IPS-15b (cell line): Measurements from ENCODE around the gene PYY.
"Not testable (repeated sequence)": the region's sequence is repeated elsewhere in the genome, so short reads cannot be mapped to it uniquely, and the experiment has no call there.

Source experiments
- H3K27me3 ChIP-seq: one replicate; pipeline ENCODE4 v1.6.1; 2013; ENCODE audit warnings: low read length; ENCODE audit not compliant: control insufficient read depth, insufficient read depth
- H3K36me3 ChIP-seq: one replicate; pipeline ENCODE4 v1.6.1; 2013; ENCODE audit warnings: low read length; ENCODE audit not compliant: control insufficient read depth, insufficient read depth
- H3K4me1 ChIP-seq: one replicate; pipeline ENCODE4 v1.6.1; 2013; ENCODE audit warnings: mild to moderate bottlenecking, low read length; ENCODE audit not compliant: control insufficient read depth, insufficient read depth
- H3K4me3 ChIP-seq: one replicate; pipeline ENCODE4 v1.5.1; 2013; ENCODE audit warnings: low read depth, low read length
- H3K9ac ChIP-seq: one replicate; pipeline ENCODE4 v1.6.1; 2013; ENCODE audit warnings: low read depth, mild to moderate bottlenecking, low read length
- H3K9me3 ChIP-seq: one replicate; pipeline ENCODE4 v1.6.1; 2013; ENCODE audit warnings: mild to moderate bottlenecking, low read length; ENCODE audit not compliant: control insufficient read depth, insufficient read depth

Gene PYY

DNA sequence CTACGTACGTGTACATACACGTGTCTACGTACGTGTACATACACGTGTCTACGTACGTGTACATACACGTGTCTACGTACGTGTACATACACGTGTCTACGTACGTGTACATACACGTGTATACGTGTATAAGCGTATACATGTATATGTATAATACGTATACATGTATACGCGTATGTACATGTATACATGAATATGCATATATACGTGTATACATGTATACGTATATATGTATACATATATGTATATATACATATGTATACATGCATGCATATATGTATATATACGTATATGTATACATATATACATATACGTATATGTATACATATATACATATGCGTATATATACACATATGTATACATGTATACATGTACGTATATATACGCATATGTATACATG is 22.2 kb upstream of the PYY start:
- Histone ChIP-seq H3K4me3 (no peak overlapping the region), H3K9me3 (no peaks in the 10 kb centered on the region), H3K27me3 (no peaks in the 10 kb centered on the region), H3K4me1 (no peaks in the 10 kb centered on the region), H3K36me3 (no peaks in the 10 kb centered on the region), H3K9ac (no peak overlapping the region)

DNA sequence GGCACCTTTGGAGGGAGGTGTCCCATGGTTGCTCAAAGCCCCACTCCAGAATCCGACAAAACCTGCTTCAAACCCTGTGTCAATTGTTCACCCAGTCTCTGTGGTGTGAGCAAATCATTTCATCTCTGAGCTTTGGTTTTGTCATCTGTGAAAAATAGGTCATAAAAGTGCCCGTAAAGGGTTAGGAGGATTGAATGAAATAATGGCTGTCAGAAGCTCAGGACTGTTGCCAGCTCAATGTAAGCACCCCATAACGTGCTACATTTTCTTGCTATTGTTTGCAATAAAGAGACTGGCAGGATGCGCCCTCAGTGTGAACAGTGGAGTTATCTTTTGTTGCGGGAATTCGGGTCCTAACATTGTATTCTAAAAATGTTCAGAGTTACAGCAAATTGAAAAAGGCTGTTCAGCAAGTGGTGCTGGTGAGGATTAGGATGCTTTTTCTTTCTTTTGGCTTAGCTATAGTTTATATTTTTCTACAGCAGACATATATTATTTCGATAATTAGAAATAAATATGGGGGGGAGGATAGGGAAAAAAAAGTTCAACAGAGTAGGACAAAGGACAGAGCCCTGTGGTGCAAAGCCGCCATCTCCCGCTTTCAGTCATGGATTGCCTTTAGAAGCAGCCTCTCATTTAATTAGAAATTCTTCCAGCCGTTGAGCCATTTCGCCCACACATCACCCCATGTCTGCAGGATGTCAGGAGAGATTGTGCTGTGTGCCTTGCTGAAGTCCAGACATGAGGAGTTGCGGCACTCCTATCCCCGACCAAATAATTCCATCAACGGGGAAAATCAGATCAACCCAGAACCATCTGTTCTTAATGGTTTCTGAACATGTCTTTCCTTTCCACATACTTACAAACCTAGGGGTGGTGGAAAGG is 20.9 kb upstream of the PYY start:
- Histone ChIP-seq H3K9ac (no peak overlapping the region), H3K36me3 (no peaks in the 10 kb centered on the region), H3K9me3 (no peaks in the 10 kb centered on the region), H3K4me3 (no peak overlapping the region), H3K27me3 (no peaks in the 10 kb centered on the region), H3K4me1 (no peaks in the 10 kb centered on the region)

DNA sequence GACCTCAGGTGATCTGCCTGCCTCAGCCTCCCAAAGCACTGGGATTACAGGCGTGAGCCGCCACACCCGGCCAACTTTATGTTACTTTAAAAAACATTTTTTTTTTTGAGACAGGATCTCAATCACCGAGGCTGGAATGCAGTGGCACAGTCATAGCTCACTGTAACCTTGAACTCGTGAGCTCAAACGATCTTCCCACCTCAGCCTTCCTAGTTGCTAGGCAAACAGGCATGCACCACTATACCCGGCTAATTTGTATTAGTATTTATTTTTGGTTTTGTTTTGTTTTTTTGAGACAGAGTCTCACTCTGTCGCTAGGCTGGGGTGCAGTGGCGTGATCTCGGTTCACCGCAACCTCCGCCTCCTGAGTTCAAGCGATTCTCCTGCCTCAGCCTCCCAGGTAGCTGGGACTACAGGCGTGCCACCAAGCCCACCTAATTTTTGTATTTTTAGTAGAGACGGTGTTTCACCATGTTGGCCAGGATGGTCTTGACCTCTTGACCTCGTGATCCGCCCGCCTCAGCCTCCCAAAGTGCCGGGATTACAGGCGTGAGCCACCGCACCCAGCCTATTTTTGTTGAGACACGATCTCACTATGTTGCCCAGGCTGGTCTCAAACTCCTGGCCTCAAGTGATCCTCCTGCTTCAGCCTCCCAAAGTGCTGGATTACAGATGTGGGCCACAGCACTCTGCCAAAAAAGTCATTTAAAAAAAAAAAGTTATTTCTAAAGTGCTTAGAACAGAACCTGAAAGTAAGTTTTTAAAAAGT is 18.9 kb upstream of the PYY start:
- not testable (repeated sequence) for H3K4me1 ChIP-seq, H3K9ac ChIP-seq, H3K27me3 ChIP-seq, H3K4me3 ChIP-seq, H3K36me3 ChIP-seq, H3K9me3 ChIP-seq

DNA sequence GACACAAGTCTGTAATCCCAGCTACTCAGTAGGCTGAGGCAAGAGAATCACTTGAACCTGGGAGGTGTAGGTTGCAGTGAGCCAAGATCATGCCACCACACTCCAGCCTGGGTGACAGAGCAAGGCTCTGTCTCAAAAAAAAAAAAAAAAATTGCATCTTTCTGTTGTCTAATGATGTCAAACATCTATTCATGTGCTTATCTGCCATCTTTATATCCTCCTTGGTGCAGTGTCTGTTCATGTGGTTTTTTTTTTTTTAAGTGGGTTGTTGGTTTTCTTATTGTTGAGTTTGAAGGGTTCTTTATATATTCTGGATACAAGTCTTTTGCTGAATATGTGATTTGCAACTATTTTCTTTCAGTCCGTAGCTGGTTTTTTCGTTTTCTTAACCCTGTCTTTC is 17.7 kb upstream of the PYY start:
- H3K27me3 ChIP-seq, H3K9me3 ChIP-seq, H3K36me3 ChIP-seq, H3K9ac ChIP-seq, H3K4me1 ChIP-seq, H3K4me3 ChIP-seq: not testable (repeated sequence)

DNA sequence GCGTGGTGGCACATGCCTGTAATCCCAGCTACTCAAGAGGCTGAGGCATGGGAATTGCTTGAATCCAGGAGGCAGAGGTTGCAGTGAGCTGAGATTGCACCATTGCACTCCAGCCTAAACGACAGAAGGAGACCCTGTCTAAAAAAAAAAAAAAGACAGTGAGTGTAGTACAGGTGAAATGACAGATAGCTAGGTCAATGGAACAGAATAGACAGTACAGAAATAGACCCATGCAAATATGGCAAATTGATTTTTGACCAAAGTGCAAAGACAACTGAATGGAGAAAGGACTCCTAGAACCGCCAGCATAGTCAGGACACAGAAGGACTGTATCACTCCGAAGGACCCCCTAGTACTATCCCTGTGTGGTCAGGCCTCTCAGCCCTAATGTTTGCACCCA is 16.6 kb upstream of the PYY start:
- Histone ChIP-seq H3K4me1 (no peaks in the 10 kb centered on the region), H3K27me3 (no peaks in the 10 kb centered on the region), H3K9me3 (no peaks in the 10 kb centered on the region), H3K4me3 (no peak overlapping the region), H3K9ac (no peak overlapping the region), H3K36me3 (no peaks in the 10 kb centered on the region)

DNA sequence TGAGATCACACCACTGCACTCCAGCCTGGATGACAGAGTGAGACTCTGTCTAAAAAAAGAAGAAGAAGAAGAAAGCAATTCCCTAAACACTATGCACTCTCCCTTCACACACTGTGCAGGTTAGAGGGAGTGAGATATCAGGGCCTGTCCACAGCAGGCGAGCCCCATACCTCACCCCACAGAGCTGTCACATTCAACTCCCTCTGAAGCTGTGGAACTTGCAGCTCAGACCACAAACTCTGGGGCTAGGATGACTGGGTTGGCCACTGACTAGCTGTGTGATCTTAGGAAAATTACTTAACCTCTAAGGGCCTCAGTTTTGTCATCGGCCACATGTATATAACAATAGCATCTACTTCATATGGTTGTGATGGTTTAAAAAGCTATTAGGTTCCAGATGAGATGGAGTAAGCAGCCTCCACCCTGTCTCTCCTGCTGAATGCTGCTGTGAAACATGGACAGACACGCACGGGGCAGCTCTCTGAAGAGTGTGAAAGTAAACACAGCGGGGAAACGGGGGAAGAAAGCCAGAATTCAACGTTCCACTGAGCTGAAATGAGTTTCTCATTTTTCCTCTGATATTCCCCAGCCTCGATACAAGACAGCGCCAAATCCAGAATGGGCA is 13.6 kb upstream of the PYY start:
- no peaks in the 10 kb centered on the region for H3K27me3 ChIP-seq
- no peaks in the 10 kb centered on the region for H3K4me1 ChIP-seq
- no peaks in the 10 kb centered on the region for H3K9me3 ChIP-seq
- H3K4me3 ChIP-seq, result no peak overlapping the region
- no peak overlapping the region for H3K9ac ChIP-seq
- H3K36me3 ChIP-seq, result no peaks in the 10 kb centered on the region

DNA sequence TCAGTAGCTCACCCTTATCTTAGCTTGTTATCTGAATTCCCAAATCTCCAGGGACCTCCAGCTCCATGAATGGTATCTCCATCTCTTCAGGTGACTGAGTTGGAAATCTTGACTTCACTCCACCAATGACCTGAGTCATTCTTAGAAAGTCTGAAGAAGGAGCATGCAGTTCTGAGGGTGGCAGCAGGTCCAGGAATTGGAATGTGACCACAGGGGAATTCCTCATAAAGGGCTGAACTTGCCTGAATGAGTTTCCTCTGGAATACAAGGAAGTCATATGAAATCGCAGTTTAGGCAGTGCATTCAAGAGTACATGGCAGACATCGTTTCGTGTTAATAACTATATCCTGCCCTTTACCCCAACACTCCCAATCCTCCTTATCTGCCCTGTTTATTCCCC is 12.5 kb upstream of the PYY start:
- H3K36me3 ChIP-seq, result no peaks in the 10 kb centered on the region
- no peaks in the 10 kb centered on the region for H3K4me1 ChIP-seq
- H3K9me3 ChIP-seq, result no peaks in the 10 kb centered on the region
- no peak overlapping the region for H3K4me3 ChIP-seq
- H3K27me3 ChIP-seq, result no peaks in the 10 kb centered on the region
- H3K9ac ChIP-seq, result no peak overlapping the region

DNA sequence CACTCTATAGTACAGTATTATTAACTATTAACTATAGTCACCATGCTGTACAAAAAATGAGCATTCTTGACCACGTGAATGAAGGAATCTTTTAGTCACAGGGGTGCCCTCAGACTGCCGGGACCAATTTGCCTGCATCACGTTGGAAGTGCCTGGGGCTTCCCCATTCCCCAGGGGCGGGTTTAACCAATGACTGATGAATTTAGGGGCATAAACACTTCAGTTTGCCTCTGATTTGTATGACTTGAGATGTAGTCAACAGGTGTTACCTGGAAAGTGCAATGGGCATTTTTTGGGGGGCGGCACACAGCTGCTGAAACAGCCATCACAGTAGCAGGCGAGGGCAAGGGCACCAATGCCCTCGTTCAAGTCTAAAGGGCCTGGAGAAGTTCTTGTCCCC is 8.7 kb upstream of the PYY start:
- H3K9ac ChIP-seq, result no peak overlapping the region

DNA sequence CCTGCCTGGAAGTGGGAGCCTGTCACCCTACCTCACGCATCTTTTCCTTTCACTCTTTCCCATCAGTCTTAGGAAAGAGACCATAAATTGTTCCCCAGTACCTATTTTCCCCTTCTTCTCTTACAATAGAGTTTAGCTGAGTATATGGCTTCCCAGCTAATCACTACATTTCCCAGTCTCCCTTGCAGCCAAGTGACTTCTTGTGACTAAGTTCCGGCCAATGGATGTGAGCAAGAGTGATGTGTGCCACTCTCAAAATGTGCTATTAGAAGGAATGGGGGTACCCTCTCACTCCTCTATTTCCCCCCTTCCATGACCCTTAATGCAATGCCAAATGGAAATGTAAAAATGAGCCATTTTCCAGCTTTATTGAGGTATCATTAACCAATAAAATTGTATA is 8.2 kb upstream of the PYY start:
- Histone ChIP-seq H3K9me3 (no peaks in the 10 kb centered on the region), H3K9ac (no peak overlapping the region), H3K4me1 (no peaks in the 10 kb centered on the region), H3K4me3 (no peak overlapping the region), H3K36me3 (no peaks in the 10 kb centered on the region), H3K27me3 (no peaks in the 10 kb centered on the region)

More for the DNA sequence above, 8.7 kb upstream of the PYY start:
- no peaks in the 10 kb centered on the region for H3K9me3 ChIP-seq
- no peaks in the 10 kb centered on the region for H3K4me1 ChIP-seq
- no peaks in the 10 kb centered on the region for H3K36me3 ChIP-seq
- H3K4me3 ChIP-seq, result no peak overlapping the region
- H3K27me3 ChIP-seq, result no peaks in the 10 kb centered on the region

DNA sequence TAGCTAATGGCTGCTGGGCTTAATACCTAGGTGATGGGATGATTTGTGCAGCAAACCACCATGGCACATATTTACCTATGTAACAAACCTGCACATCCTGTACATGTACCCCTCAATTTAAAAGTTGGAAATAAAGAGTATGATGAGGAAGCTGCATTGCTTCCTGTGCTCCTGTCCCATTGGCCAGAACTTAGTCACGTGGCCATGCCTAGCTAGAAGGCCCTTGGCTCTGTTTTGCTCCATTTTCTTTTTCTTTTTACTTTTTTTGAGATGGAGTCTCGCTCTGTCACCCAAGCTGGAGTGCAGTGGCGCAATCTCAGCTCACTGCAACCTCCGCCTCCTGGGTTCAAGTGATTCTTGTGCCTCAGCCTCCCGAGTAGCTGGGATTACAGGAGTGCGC is 7.6 kb upstream of the PYY start:
- H3K9me3 ChIP-seq, H3K9ac ChIP-seq, H3K36me3 ChIP-seq, H3K4me1 ChIP-seq, H3K27me3 ChIP-seq, H3K4me3 ChIP-seq: not testable (repeated sequence)

DNA sequence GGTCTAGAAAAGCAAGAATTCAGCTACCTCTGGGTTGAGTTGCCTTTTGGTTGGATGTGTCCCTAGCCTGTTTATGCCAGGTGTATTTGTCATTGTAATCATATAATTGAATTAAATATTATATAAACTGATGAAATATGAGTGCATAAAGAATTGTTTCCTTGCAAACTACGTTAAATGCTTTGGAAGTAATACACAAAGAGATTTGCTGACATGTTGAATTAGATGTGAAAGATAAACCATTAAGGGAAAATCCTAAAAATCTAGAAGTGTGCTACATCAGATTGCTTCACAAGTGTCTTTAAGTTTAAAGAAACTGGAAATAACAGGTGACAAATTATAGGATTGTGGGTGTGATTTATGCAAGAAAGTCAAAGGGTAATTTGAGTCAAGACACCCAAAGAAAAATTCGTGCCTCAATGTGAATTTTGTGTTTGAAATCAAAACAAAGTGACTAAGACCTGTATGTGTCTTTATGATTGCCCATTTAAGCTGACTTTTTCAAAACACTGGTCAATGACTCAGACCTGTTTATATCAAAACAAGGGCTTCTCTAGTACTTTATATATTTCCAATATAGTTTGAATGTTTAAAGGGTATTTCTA is 5.1 kb upstream of the PYY start:
- H3K4me3 ChIP-seq, result no peak overlapping the region
- peaks cover 10% of the 10 kb centered on the region for H3K27me3 ChIP-seq
- H3K9me3 ChIP-seq, result no peaks in the 10 kb centered on the region
- H3K9ac ChIP-seq, result no peak overlapping the region
- no peaks in the 10 kb centered on the region for H3K4me1 ChIP-seq
- no peaks in the 10 kb centered on the region for H3K36me3 ChIP-seq
